Breast epithelium (tissue), 3 donors: ENCODE results near the gene CNTN5.

Experiments used
- POLR2AphosphoS5 ChIP-seq, 3 donors: sonication (generic); formaldehyde crosslinking; IDR thresholded peaks; one replicate each; pipeline ENCODE4 v1.6.1; 2017; ENCODE audit warnings: antibody characterized with exemption in 3 of 3
- TF ChIP-seq, protein P1 (sequence below), 3 donors: fragments of 450-650 bp; IDR thresholded peaks; one replicate each; pipeline ENCODE4 v1.5.1; 2016 to 2017; ENCODE audit warnings: antibody characterized with exemption in 3 of 3, mild to moderate bottlenecking in 3 of 3, moderate library complexity in 3 of 3

GRCh38 chr11:99818991-99819390 lies 798.2 kb downstream of the CNTN5 start:
- TF ChIP-seq, protein P1, sequence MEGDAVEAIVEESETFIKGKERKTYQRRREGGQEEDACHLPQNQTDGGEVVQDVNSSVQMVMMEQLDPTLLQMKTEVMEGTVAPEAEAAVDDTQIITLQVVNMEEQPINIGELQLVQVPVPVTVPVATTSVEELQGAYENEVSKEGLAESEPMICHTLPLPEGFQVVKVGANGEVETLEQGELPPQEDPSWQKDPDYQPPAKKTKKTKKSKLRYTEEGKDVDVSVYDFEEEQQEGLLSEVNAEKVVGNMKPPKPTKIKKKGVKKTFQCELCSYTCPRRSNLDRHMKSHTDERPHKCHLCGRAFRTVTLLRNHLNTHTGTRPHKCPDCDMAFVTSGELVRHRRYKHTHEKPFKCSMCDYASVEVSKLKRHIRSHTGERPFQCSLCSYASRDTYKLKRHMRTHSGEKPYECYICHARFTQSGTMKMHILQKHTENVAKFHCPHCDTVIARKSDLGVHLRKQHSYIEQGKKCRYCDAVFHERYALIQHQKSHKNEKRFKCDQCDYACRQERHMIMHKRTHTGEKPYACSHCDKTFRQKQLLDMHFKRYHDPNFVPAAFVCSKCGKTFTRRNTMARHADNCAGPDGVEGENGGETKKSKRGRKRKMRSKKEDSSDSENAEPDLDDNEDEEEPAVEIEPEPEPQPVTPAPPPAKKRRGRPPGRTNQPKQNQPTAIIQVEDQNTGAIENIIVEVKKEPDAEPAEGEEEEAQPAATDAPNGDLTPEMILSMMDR (IDR thresholded peaks at IDR 0.05): no peak
- no peak for TF ChIP-seq POLR2AphosphoS5 (IDR thresholded peaks at IDR 0.05)
